Suprapubic skin (tissue), 3 donors: ENCODE measurements around the gene PODXL2.

Experiments
- CTCF ChIP-seq, 2 donors: fragments of 200-600 bp in 1 of 2; fragments of 450-650 bp in 1 of 2; sonication (generic) in 1 of 2; IDR thresholded peaks; one replicate each; pipeline ENCODE4 v1.5.1; 2016 to 2019; ENCODE audit warnings: antibody characterized with exemption in 2 of 2, mild to moderate bottlenecking in 1 of 2, moderate library complexity in 1 of 2
- POLR2AphosphoS5 ChIP-seq, 3 donors: sonication (generic); formaldehyde crosslinking; IDR thresholded peaks; one replicate each; pipeline ENCODE4 v1.6.1; 2017; ENCODE audit warnings: antibody characterized with exemption in 3 of 3

DNA sequence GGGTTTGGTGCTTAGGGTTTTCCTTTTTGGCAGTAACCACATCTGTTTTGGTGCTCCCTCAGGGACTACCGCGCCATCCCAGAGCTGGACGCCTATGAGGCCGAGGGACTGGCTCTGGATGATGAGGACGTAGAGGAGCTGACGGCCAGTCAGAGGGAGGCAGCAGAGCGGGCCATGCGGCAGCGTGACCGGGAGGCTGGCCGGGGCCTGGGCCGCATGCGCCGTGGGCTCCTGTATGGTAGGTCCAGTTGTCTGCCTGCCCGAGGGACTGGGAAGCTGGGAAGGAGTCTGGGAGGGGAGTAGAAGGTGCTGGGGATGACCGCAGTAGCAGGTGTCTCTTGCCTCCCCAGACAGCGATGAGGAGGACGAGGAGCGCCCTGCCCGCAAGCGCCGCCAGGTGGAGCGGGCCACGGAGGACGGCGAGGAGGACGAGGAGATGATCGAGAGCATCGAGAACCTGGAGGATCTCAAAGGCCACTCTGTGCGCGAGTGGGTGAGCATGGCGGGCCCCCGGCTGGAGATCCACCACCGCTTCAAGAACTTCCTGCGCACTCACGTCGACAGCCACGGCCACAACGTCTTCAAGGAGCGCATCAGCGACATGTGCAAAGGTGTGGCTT lies 24.3 kb upstream of the PODXL2 start:
- no peak for TF ChIP-seq CTCF (IDR thresholded peaks at IDR 0.05)
- no peak for TF ChIP-seq POLR2AphosphoS5 (IDR thresholded peaks at IDR 0.05)
